Measurements from ENCODE around the gene PPP1CC.

Gene PPP1CC

DNA sequence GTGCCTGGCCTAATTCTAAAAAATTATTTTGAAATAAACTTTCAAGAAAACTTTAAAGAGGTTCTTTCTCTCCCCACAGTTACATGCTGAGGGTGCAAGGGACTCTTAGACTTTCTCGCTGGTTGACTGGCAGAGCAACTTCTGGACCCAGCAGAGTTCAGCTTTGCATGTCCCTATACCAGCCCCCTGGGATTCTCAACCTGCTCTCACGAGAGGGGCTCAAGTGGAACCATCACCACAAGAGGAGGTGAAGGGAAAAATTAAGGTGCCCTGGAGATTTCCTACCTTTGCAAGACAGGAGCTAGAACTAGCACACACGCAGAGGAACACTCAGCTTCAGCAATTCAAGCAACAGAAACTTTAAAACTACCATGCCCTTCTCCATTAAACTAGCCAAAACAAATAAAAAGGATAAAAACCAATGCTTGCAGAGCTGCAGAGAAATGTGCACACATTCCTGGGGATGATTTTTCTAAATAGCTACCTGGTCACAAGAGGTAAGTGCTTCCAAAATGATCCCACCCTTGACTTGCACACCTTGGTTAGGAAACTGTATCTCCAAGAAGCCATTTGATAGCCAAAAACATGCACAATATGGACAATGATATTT is 56.3 kb downstream of the PPP1CC start:
- DNase-seq: no peak

DNA sequence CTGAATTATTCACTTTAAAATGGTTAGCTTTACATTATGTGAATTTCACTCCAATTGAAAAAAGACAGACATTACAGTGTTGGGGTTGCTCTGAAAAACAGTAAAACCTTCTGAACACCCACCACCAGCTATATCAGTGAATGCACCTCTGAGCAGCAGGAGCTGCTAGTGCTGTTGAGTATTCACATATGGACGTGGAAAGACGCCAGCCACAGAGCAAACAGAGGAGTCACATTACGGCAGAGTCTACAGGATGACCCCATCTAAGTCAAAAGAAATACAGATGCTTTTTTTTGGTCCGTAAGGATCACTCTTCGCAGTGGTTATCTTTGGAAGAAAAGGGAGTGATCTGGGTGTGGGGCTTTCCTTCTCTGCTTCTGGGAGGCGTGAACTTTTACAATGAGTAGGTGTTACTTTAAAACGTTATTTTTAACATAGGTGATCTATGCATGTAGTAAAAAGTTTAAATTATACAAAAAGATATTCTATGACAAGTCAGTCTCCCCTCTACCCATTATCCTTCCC is 58.3 kb downstream of the PPP1CC start:
- no peak for DNase-seq

DNA sequence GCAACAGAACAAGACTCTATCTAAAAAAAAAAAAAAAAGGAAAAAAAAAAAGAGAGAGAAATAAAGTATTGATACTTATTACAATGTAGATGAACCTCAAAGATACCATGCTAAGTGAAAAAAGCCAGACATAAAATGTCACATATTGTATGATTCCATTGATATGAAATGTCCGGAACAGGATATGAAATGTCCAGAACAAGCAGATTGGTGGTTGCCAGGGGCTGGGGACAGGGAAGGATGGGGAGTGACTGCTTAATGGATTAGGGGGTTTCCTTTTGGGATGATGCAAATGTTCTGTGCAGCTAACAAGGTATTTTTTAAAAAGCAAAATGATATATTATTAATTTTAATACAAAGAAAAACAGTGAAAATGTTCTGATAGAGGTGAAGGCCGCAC is 58.8 kb downstream of the PPP1CC start:
- DNase-seq: no peak

DNA sequence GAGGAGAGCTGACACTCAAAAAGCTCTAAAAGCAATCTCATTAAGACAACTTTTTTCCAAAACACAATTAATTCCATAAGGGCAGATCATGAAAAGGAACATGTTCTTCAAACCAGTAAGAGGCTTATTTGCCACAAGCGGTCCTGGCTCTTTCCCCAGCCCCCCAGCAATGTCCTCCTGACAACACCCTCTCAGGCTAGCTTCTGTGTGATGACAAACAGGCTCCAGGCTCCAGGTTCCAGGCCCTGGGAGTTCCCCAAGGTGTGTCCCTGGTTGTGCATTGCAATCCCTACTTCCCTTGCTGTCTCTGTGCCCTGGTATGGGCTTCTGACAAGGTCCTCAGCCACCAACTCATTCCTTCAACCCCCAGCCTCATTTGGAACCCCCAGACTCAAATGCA is 62.7 kb downstream of the PPP1CC start:
- no peak for DNase-seq

DNA sequence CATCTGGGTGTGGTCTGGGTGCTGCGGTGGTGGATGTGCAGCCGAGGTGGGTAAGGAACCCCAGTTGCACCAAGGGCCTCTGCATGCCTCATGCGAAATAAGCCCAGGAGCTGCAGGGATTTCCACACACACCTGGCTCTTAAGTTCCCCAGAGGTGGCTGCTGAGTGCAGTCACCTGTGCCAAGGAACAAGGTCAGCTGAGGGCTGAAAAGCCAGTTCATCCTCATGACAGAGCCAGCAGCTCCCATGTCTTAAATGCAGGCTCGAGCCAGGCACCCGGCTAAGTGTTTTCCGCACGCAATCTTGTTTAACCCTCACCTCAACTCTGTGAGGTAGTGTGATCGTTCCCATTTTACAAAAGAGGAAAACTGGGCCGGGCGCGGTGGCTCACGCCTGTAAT is 63.5 kb downstream of the PPP1CC start:
- no peak for DNase-seq

DNA sequence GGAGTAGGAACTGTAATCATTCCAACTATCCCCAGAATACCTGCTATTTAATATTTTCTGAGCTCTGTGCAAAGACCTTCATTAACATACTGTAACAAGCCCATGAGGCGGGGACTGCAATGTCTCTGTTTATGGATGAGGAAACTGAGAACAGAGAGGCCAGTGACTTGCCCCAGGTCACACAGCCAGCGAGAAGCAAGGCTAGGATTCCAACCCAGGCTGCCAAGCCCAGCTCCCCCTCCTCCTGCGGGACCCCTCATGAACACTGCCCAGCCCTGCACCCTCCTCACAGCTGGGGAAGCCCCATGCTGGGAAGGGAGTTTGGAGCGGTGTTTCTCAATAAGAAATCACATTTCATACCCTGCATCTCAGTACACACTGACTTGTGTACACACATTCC is 64.7 kb downstream of the PPP1CC start:
- no peak for DNase-seq

DNA sequence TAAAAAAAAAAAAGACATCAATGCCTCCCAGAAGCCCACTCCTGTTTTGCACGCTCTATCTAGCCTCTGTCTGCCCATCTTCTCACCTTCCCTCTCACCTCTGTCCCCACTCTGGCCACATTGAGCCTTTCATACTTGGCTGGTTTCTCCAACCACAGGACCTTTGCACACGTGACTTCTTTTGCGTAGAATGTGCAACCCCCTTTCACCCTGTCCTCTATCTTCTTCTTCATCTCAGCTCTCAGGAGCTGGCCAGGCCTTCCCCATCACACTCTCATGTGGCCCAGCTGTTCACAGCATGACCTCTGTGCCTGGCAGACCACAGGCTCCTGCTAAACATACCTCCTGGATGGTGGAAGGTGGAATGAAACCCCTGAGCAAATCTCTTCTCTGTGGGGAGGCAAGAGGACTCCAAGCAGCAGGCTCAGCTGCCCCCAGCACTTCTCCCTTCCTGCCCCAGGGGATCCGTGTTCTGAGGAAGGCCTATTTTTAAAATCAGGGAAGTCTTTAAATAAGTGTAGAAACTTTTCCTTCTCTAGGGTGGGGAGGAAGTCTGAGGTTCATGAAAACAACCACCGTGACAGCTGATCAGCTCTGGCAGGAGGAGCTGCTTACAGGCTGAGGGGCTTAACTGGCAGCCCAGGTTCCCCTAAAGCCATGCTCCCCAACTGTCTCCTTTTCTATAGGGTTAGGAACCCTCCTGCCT is 65.3 kb downstream of the PPP1CC start:
- no peak for DNase-seq

DNA sequence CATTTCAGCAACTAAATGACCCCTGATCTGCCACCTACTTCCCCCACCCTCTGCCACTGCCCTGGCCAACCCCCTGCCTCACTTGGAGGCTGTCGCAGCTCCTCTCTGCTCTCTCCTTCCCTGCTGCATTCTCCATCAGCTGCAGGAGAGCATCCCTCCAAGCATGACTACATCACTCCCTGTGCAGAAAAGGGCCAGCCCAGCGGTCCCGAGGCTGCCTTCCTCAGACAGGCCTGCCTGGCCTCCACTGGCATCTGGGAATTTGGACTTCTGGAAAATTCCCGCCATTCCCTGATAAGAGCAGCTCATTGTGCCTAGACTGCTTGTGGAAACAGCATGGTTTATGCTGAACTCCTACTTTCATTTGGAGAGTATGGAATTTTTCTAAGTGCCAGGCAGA is 66.5 kb downstream of the PPP1CC start:
- no peak for DNase-seq

DNA sequence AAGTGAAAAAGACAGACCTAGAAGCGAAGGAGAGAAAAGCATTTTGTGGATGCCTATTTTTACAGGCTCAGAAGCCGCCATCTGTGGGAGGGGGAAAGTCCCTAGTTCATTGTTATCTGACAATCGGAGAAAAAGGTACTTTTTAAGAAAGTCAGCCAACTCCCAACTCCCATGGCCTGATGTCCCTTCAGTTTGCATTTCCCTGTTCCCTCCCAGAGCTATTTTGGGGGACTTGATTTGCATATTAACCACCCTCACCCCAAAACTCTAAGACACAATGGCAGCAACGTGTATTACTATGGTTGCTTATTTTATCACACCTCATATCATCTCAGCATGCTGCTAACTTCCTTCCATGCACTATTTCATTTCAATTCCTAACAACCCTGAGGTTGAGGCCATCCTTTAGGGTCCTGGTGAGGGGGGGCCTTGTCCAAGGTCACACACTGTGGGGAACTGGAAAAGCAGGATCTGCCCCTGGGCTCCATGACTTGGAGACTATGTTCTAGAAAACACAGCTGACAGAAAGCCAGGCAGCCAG is 72.5 kb downstream of the PPP1CC start:
- peak; percentile 44 for DNase-seq
